Thymus (tissue), 11 donors: ENCODE data around the gene TMEM178B. TPM values are rescaled to one million over a fixed set of nuclear protein-coding genes. Genes with fewer than 3 reads are reported as not detected.

Source experiments
- DNase-seq, 9 donors: peaks; one replicate each; pipeline ENCODE4 v3.0.0-alpha.2; 2013; ENCODE audit warnings: low spot score in 9 of 9, low read depth in 6 of 9, missing footprints in 1 of 9
- H3K27ac ChIP-seq, 2 donors: one replicate each; pipeline ENCODE4 v1.5.1; 2013; ENCODE audit warnings: control low read depth in 1 of 2, low read depth in 1 of 2, low read length in 1 of 2, mild to moderate bottlenecking in 1 of 2, moderate library complexity in 1 of 2
- H3K27me3 ChIP-seq, 2 donors: one replicate each; pipeline ENCODE4 v1.5.1; 2013; ENCODE audit warnings: low read length in 1 of 2; ENCODE audit not compliant: control insufficient read depth in 2 of 2, insufficient read depth in 1 of 2
- H3K36me3 ChIP-seq, 2 donors: one replicate each; pipeline ENCODE4 v1.5.1; 2013; ENCODE audit warnings: low read length in 1 of 2, mild to moderate bottlenecking in 1 of 2, moderate library complexity in 1 of 2; ENCODE audit not compliant: control insufficient read depth in 2 of 2, insufficient read depth in 2 of 2
- H3K4me1 ChIP-seq, 2 donors: one replicate each; pipeline ENCODE4 v1.5.1; 2013; ENCODE audit warnings: low read length in 2 of 2; ENCODE audit not compliant: control insufficient read depth in 2 of 2, insufficient read depth in 2 of 2
- H3K4me3 ChIP-seq, 2 donors: one replicate each; pipeline ENCODE4 v1.5.1; 2013; ENCODE audit warnings: low read length in 2 of 2, control low read depth in 1 of 2, mild to moderate bottlenecking in 1 of 2
- H3K9me3 ChIP-seq, 2 donors: one replicate each; pipeline ENCODE4 v1.5.1; 2013; ENCODE audit warnings: low read length in 1 of 2, mild to moderate bottlenecking in 1 of 2; ENCODE audit not compliant: control insufficient read depth in 2 of 2, insufficient read depth in 1 of 2
- WGBS: extraction: QIAGEN DNeasy Blood & Tissue Kit; methylation state at CpG from one replicate; pipeline ENCODE4 v1.1.7; 2013; 5-methylcytosine and 5-hydroxymethylcytosine counted together
- polyA plus RNA-seq: library from polyadenylated mRNA; stranded (reverse); fragments of 200-250 nt; gene quantifications from one replicate; pipeline ENCODE4 v1.2.3, GENCODE V29; 2013
- total RNA-seq: library from RNA; stranded (reverse); fragments of 120-200 nt; gene quantifications from one replicate; pipeline ENCODE4 v1.2.4, GENCODE V29; 2013
- donor health status: healthy.

TMEM178B gene
- total and polyA plus RNA-seq, 2 donors: 0.68 to 2.0 TPM

- no peaks in the 10 kb centered on the region for H3K4me1 ChIP-seq
- 78% methylated on average over 2 of the region's 2 CpGs for WGBS
- H3K4me3 ChIP-seq: no peak overlapping the region
- no peak for DNase-seq
- H3K9me3 ChIP-seq: no peaks in the 10 kb centered on the region
- no peaks in the 10 kb centered on the region for H3K27me3 ChIP-seq
- no peaks in the 10 kb centered on the region for H3K36me3 ChIP-seq
- no peak overlapping the region for H3K27ac ChIP-seq
Observed at GRCh38 chr7:141263983-141264382, 190.1 kb downstream of the TMEM178B start.

GRCh38 chr7:141264511-141264910 lies 190.6 kb downstream of the TMEM178B start:
- Histone ChIP-seq H3K4me3 (no peak overlapping the region), H3K36me3 (no peaks in the 10 kb centered on the region), H3K27ac (no peak overlapping the region), H3K27me3 (no peaks in the 10 kb centered on the region), H3K4me1 (no peaks in the 10 kb centered on the region), H3K9me3 (no peaks in the 10 kb centered on the region)
- WGBS: 86% methylated on average over 2 of the region's 2 CpGs
- DNase-seq: no peak

DNA sequence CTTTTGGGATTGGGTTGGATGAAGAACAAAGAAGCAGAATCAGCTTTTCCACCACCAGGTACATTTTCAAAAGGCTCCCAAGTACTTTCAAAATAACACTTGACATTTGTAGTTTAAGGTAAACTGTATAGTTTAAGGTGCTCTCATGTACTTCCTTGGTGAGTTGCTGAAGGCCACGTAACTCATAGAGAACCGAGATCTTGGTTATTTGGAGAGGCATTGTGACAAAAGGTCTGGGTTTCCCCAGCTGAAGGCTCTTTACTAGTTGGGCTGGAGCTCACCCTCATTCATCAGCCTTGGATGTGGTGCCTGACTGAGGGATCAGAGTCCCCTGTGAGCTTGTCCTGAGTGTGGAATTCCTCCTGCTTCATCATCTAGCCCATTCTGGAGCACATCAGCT lies 191.8 kb downstream of the TMEM178B start:
- H3K4me3 ChIP-seq: no peak overlapping the region
- DNase-seq: no peak
- no peaks in the 10 kb centered on the region for H3K27me3 ChIP-seq
- no peaks in the 10 kb centered on the region for H3K36me3 ChIP-seq
- H3K9me3 ChIP-seq: no peaks in the 10 kb centered on the region
- H3K4me1 ChIP-seq: no peaks in the 10 kb centered on the region
- 92% methylated on average over 2 of the region's 2 CpGs for WGBS
- H3K27ac ChIP-seq: no peak overlapping the region

DNA sequence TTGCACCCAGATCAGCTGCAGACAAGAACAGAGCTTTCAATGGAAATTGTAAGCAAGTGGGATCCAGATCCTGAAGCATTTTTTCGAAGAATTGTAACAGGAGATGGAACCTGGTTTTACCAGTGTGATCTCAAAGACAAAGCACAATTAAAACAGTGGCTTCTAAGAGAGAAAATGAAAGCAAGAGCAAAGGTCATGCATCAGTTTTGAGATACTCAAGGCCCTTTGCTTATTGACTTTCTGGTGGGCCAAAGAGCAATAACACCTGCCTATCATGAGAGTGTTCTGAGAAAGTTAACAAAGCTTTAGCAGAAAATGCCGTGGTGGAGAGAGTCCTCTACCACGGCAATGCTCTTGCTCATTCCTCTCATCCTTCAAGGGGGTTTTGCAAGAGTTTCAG lies 194.8 kb downstream of the TMEM178B start:
- H3K4me1 ChIP-seq: no peaks in the 10 kb centered on the region
- H3K9me3 ChIP-seq: no peaks in the 10 kb centered on the region
- H3K27me3 ChIP-seq: no peaks in the 10 kb centered on the region
- H3K27ac ChIP-seq: no peak overlapping the region
- WGBS: 90% methylated on average over 3 of the region's 3 CpGs
- H3K4me3 ChIP-seq: no peak overlapping the region
- no peaks in the 10 kb centered on the region for H3K36me3 ChIP-seq
- no peak for DNase-seq

DNA sequence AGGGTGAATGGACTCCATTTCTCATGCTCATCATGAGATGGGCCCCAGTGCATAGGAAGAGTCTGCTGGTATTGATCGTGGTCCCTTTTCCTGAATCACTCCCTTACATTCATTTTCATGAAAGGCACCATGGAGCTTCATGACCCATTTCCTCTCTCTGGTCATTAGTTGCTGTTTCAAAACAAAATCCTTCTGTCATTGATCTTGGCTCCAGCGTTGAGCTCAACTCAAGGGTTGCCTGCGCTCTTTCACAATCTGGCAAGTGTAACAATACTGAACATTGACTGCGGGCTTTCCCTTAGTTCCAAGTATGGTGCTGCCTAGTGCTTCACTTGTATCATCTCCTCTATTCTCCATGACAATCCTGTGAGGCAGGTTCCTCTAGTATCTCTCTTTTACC lies 197.6 kb downstream of the TMEM178B start:
- Histone ChIP-seq H3K4me1 (no peaks in the 10 kb centered on the region), H3K9me3 (no peaks in the 10 kb centered on the region), H3K36me3 (no peaks in the 10 kb centered on the region), H3K27ac (no peak overlapping the region), H3K4me3 (no peak overlapping the region), H3K27me3 (no peaks in the 10 kb centered on the region)
- WGBS: 83% methylated on average over 4 of the region's 4 CpGs
- no peak for DNase-seq

GRCh38 chr7:141272417-141272816 lies 198.6 kb downstream of the TMEM178B start:
- Histone ChIP-seq H3K4me1 (no peaks in the 10 kb centered on the region), H3K9me3 (no peaks in the 10 kb centered on the region), H3K27ac (no peak overlapping the region), H3K36me3 (no peaks in the 10 kb centered on the region), H3K27me3 (no peaks in the 10 kb centered on the region), H3K4me3 (no peak overlapping the region)
- WGBS: 74% methylated on average over 2 of the region's 2 CpGs
- no peak for DNase-seq

- Histone ChIP-seq H3K27ac (no peak overlapping the region), H3K4me1 (no peaks in the 10 kb centered on the region), H3K27me3 (no peaks in the 10 kb centered on the region), H3K9me3 (no peaks in the 10 kb centered on the region), H3K36me3 (no peaks in the 10 kb centered on the region), H3K4me3 (no peak overlapping the region)
- WGBS: 82% methylated on average over 2 of the region's 2 CpGs
- no peak for DNase-seq
Observed at GRCh38 chr7:141275350-141275749, 201.5 kb downstream of the TMEM178B start.

- Histone ChIP-seq H3K27ac (no peak overlapping the region), H3K4me1 (no peaks in the 10 kb centered on the region), H3K4me3 (no peak overlapping the region), H3K27me3 (no peaks in the 10 kb centered on the region), H3K9me3 (no peaks in the 10 kb centered on the region), H3K36me3 (no peaks in the 10 kb centered on the region)
- WGBS: 94% methylated on average over 4 of the region's 4 CpGs
- no peak for DNase-seq
Observed at GRCh38 chr7:141276031-141276430, 202.2 kb downstream of the TMEM178B start.

DNA sequence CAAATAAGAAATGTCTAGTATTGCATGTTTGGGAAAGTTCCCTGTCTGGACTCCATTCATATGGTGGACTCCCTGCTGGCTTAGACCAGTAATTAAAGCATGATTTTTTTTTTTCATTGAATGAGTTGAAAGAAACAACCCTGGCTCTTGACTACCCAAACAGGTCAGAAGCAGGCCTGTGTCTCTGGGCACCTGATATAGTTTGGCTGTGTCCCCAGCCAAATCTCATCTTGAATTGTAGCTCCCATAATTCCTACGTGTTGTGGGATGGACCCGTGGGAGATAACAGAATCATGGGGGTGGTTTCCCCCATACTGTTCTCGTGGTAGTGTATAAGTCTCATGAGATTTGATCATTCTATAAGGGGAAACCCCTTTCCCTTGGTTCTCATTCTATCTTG lies 206.2 kb downstream of the TMEM178B start:
- Histone ChIP-seq H3K4me1 (no peaks in the 10 kb centered on the region), H3K27me3 (no peaks in the 10 kb centered on the region), H3K9me3 (no peaks in the 10 kb centered on the region), H3K4me3 (no peak overlapping the region), H3K36me3 (no peaks in the 10 kb centered on the region), H3K27ac (no peak overlapping the region)
- no peak for DNase-seq
- 90% methylated on average over 3 of the region's 3 CpGs for WGBS

DNA sequence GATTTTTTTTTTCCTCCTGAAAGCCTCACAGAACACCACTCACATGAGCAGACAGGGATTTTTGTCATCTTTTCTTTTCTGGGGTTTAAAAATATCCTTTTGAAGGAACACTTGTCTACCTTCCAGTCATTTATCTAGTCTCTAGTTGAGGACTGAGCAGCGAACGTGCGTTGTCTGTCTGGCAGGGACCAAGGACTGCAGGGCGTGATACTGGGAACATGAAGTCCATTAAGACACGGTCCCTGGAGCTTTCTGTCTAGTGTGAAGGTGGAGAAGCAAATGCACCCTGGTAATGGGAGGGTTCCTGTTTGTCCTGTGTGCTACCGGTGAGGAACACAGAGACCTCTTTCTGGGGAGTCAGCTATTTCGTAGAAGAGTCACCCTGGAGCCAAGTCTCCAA lies 207.4 kb downstream of the TMEM178B start:
- Histone ChIP-seq H3K9me3 (no peaks in the 10 kb centered on the region), H3K36me3 (no peaks in the 10 kb centered on the region), H3K27me3 (no peaks in the 10 kb centered on the region), H3K4me1 (no peaks in the 10 kb centered on the region), H3K4me3 (no peak overlapping the region), H3K27ac (no peak overlapping the region)
- DNase-seq: no peak
- 96% methylated on average over 7 of the region's 7 CpGs for WGBS
